ENCODE data around the gene DNAJC27. TPM values are rescaled to one million over a fixed set of nuclear protein-coding genes. Genes with fewer than 3 reads are reported as not detected.
A peak's percentile ranks its signal among the peaks of the same experiment; 100 is the strongest.

DNAJC27 gene
- total and polyA plus RNA-seq, 4 experiments from 2014 or later: 3.1 to 14.2 (median 8.5) TPM

DNA sequence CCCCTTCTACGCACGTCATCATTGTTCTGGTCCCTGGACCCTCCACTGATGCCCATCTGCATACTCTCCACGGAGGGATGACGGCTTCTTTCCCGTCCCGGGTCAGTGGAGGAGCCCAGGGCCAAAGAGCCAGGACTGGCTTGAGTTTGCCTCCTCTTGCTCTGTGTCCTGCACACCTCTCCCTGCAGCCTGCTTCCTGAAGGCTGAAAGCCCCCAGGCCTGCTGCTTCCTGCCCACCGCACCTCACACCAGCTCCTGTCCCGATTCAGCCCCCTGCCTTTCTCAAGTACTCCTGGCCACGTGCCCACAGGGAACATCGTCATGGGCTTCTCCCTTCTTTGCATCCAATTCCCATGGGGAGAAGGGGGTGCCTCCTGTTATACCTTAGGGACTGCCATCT is 58.8 kb downstream of the DNAJC27 start:
- Histone ChIP-seq H3K36me3 (ENCODE audit: insufficient read depth, low read length) (no peaks in the 10 kb centered on the region), H3K9me3 (ENCODE audit: control insufficient read depth in 1 of 2, low read length in 2 of 2) (no peaks in the 10 kb centered on the region), H3K4me3 (ENCODE audit: low read length in 2 of 2) (no peak overlapping the region), H3K27ac (ENCODE audit: low read depth, low read length) (no peak overlapping the region), H3K27me3 (ENCODE audit: insufficient read depth, low read length) (no peaks in the 10 kb centered on the region), H3K4me1 (ENCODE audit: insufficient read depth, low read length) (peaks cover 15% of the 10 kb centered on the region)
- DNase-seq: no peak
- POLR2A ChIA-PET (ENCODE audit: partially characterized antibody): no interaction called here
- peaks cover 18 to 37% (median 29%) of the 10 kb centered on the region in 4 donors for H3K4me1 Mint-ChIP-seq
- H3K9me3 Mint-ChIP-seq: peaks cover 0 to 6% (median 0%) of the 10 kb centered on the region in 8 donors
- peaks cover 10 to 21% of the 10 kb centered on the region in 2 donors for H3K36me3 Mint-ChIP-seq
- H3K4me3 Mint-ChIP-seq: no peak overlapping the region
- CTCF ChIA-PET (ENCODE audit: partially characterized antibody): no interaction called here
- no peak overlapping the region for H3K27ac Mint-ChIP-seq
- no peaks in the 10 kb centered on the region for H3K27me3 Mint-ChIP-seq
- intact Hi-C loops (cut with micrococcal nuclease): no loop called here

DNA sequence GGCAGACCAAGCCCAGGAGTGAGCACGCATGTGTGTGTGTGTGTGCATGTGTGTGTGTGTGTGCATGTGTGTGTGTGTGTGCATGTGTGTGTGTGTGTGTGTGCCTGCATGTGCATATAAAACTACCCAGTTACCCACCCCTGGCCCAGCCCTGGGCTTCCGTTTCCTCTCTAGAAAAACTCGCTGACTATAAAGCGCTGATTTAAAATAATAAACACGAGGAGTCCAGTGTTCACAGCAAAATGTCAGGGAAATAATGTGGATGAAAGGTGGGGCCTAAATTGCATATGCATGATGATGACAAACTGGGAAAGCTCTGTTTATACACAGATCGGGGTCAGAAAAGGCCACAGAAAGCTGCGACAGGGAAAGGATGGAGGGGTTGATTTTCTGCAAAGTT is 59.2 kb downstream of the DNAJC27 start:
- no peak for DNase-seq
- Mint-ChIP-seq H3K27me3 (no peaks in the 10 kb centered on the region), H3K4me3 (no peak overlapping the region), H3K4me1 (peaks cover 15 to 33% (median 24%) of the 10 kb centered on the region in 4 donors), H3K36me3 (peaks cover 10 to 21% of the 10 kb centered on the region in 2 donors), H3K27ac (no peak overlapping the region), H3K9me3 (peaks cover 0 to 6% (median 0%) of the 10 kb centered on the region in 8 donors)
- CTCF ChIA-PET (ENCODE audit: partially characterized antibody): no interaction called here
- no peaks in the 10 kb centered on the region for H3K27me3 ChIP-seq (ENCODE audit: insufficient read depth, low read length)
- no peak overlapping the region for H3K27ac ChIP-seq (ENCODE audit: low read depth, low read length)
- H3K4me1 ChIP-seq (ENCODE audit: insufficient read depth, low read length): peaks cover 10% of the 10 kb centered on the region
- POLR2A ChIA-PET (ENCODE audit: partially characterized antibody): no interaction called here
- H3K4me3 ChIP-seq (ENCODE audit: low read length in 2 of 2): no peak overlapping the region
- no peaks in the 10 kb centered on the region for H3K36me3 ChIP-seq (ENCODE audit: insufficient read depth, low read length)
- H3K9me3 ChIP-seq (ENCODE audit: control insufficient read depth in 1 of 2, low read length in 2 of 2): no peaks in the 10 kb centered on the region
- intact Hi-C loops (cut with micrococcal nuclease): no loop called here

DNA sequence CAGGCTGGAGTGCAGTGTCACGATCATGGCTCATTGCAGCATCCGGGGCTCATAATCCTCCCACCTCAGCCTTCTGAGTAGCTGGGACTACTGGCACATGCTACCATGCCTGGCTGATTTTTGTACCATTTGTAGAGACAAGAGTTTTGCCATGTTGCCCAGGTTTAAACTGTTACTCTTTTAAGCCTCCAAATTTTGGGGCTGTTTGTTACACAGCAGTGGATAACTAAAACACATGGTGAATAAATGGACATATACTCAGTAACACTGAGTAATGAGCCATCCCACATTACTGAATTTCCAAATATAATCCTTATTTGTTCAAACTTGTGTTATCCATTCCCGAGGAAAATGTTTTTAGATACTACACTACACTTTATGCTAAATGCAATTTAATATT is 61.5 kb downstream of the DNAJC27 start:
- intact Hi-C loops (cut with micrococcal nuclease): no loop called here
- Mint-ChIP-seq H3K36me3 (peaks cover 10 to 21% of the 10 kb centered on the region in 2 donors), H3K4me3 (no peak overlapping the region), H3K27ac (no peak overlapping the region), H3K9me3 (peaks cover 0 to 6% (median 0%) of the 10 kb centered on the region in 8 donors), H3K27me3 (no peaks in the 10 kb centered on the region), H3K4me1 (peaks cover 7 to 26% (median 18%) of the 10 kb centered on the region in 4 donors)
- H3K4me1 ChIP-seq (ENCODE audit: insufficient read depth, low read length): no peaks in the 10 kb centered on the region
- no peaks in the 10 kb centered on the region for H3K9me3 ChIP-seq (ENCODE audit: control insufficient read depth in 1 of 2, low read length in 2 of 2)
- H3K27ac ChIP-seq (ENCODE audit: low read depth, low read length): no peak overlapping the region
- H3K27me3 ChIP-seq (ENCODE audit: insufficient read depth, low read length): no peaks in the 10 kb centered on the region
- no peaks in the 10 kb centered on the region for H3K36me3 ChIP-seq (ENCODE audit: insufficient read depth, low read length)
- no peak for DNase-seq
- ChIA-PET CTCF (ENCODE audit: partially characterized antibody) (no interaction called here), POLR2A (ENCODE audit: partially characterized antibody) (no interaction called here)
- no peak overlapping the region for H3K4me3 ChIP-seq (ENCODE audit: low read length in 2 of 2)

DNA sequence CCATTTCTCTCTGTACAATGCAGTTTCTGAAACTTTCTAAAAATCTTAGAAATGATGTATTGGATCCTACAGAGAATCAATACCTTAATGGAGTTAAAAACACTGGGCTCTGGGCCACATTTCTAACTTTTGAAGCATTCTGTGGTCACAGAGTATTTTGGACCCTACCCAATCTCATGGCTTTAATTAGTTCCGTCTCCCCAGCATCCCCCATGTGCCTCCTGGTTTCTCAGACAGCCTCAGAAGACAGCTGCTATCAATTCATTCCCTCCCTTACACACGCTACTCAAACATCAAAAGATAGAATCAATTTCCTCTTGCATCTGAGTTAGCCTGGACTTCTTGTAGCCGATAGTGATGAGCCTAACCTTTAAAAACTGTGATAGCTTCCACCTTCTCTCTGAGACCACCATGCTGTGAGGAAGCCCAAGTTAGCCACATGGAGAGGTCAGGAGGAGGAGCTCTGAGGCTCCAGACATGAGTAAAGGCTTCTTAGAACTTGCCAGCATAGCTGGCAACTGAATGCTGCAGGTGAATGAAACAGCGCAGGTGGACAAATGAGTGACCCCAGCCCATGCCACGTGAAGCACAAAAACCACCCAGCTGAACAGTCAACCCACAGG is 62.1 kb downstream of the DNAJC27 start:
- no peak for DNase-seq
- H3K4me1 Mint-ChIP-seq: peaks cover 9 to 21% (median 16%) of the 10 kb centered on the region in 4 donors
- Histone ChIP-seq H3K4me1 (ENCODE audit: insufficient read depth, low read length) (no peaks in the 10 kb centered on the region), H3K36me3 (ENCODE audit: insufficient read depth, low read length) (no peaks in the 10 kb centered on the region), H3K27ac (ENCODE audit: low read depth, low read length) (no peak overlapping the region), H3K4me3 (ENCODE audit: low read length in 2 of 2) (no peak overlapping the region), H3K9me3 (ENCODE audit: control insufficient read depth in 1 of 2, low read length in 2 of 2) (no peaks in the 10 kb centered on the region), H3K27me3 (ENCODE audit: insufficient read depth, low read length) (no peaks in the 10 kb centered on the region)
- H3K9me3 Mint-ChIP-seq: peaks cover 0 to 6% (median 0%) of the 10 kb centered on the region in 8 donors
- CTCF ChIA-PET (ENCODE audit: partially characterized antibody): no interaction called here
- H3K27ac Mint-ChIP-seq: no peak overlapping the region
- H3K27me3 Mint-ChIP-seq: no peaks in the 10 kb centered on the region
- peaks cover 10 to 21% of the 10 kb centered on the region in 2 donors for H3K36me3 Mint-ChIP-seq
- intact Hi-C loops (cut with micrococcal nuclease): no loop called here
- POLR2A ChIA-PET (ENCODE audit: partially characterized antibody): no interaction called here
- H3K4me3 Mint-ChIP-seq: no peak overlapping the region

DNA sequence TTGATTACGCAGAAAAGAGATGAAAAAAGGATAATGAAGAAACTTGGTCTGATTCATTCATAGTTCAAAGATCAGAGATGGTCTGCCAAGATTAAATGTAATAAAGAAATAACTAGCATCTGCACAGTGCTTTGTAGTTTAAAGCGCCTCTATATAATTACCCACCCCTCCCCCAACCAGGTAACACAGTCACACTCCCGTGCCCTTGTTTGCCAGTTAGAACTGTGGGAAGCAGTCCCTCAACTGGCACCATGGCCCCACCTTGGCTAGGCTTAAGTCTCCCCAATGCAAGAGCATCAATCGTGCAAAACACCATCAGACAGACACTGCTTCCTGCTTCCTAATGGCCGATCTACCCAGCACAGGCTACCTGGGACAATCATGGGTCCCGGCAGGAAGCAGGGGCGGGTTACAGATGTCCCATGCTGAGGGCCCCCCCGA is 63.3 kb downstream of the DNAJC27 start:
- intact Hi-C loops (cut with micrococcal nuclease): no loop called here
- no peaks in the 10 kb centered on the region for H3K9me3 ChIP-seq (ENCODE audit: control insufficient read depth in 1 of 2, low read length in 2 of 2)
- no peaks in the 10 kb centered on the region for H3K27me3 Mint-ChIP-seq
- no peak overlapping the region for H3K4me3 ChIP-seq (ENCODE audit: low read length in 2 of 2)
- H3K9me3 Mint-ChIP-seq: peaks cover 0 to 6% (median 0%) of the 10 kb centered on the region in 8 donors
- ChIA-PET POLR2A (ENCODE audit: partially characterized antibody) (no interaction called here), CTCF (ENCODE audit: partially characterized antibody) (no interaction called here)
- H3K36me3 ChIP-seq (ENCODE audit: insufficient read depth, low read length): no peaks in the 10 kb centered on the region
- H3K4me1 ChIP-seq (ENCODE audit: insufficient read depth, low read length): no peaks in the 10 kb centered on the region
- DNase-seq: no peak
- H3K27me3 ChIP-seq (ENCODE audit: insufficient read depth, low read length): no peaks in the 10 kb centered on the region
- no peak overlapping the region for H3K4me3 Mint-ChIP-seq
- no peak overlapping the region for H3K27ac ChIP-seq (ENCODE audit: low read depth, low read length)
- H3K4me1 Mint-ChIP-seq: peaks cover 9 to 22% (median 16%) of the 10 kb centered on the region in 4 donors
- peaks cover 13 to 25% of the 10 kb centered on the region in 2 donors for H3K36me3 Mint-ChIP-seq
- no peak overlapping the region for H3K27ac Mint-ChIP-seq

DNA sequence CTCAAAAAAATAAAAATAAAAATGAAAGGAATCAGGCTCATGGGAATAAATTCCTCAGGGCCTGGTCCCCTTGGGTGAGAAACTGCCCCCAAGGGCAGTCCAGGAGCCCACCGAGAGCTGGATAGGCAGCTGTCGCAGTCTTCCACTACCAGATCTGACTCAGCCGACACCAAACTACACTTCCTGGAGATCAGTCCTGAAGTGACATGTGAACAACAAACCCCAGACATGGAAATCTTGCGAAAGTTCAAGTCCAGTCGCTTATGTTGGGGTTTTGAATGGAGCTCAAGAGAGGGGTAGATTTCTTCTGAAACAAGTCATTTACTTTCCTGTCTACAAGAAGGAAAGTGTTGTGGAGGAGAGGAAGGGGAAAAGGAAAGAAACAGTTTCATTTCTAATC is 64.6 kb downstream of the DNAJC27 start:
- no peaks in the 10 kb centered on the region for H3K27me3 ChIP-seq (ENCODE audit: insufficient read depth, low read length)
- peaks cover 9 to 22% (median 14%) of the 10 kb centered on the region in 4 donors for H3K4me1 Mint-ChIP-seq
- CTCF ChIA-PET (ENCODE audit: partially characterized antibody): no interaction called here
- no peaks in the 10 kb centered on the region for H3K4me1 ChIP-seq (ENCODE audit: insufficient read depth, low read length)
- DNase-seq: no peak
- intact Hi-C loops (cut with micrococcal nuclease): no loop called here
- H3K36me3 ChIP-seq (ENCODE audit: insufficient read depth, low read length): no peaks in the 10 kb centered on the region
- H3K9me3 Mint-ChIP-seq: peaks cover 0 to 6% (median 0%) of the 10 kb centered on the region in 8 donors
- H3K4me3 ChIP-seq (ENCODE audit: low read length in 2 of 2): no peak overlapping the region
- H3K9me3 ChIP-seq (ENCODE audit: control insufficient read depth in 1 of 2, low read length in 2 of 2): no peaks in the 10 kb centered on the region
- no peaks in the 10 kb centered on the region for H3K27me3 Mint-ChIP-seq
- no peak overlapping the region for H3K4me3 Mint-ChIP-seq
- POLR2A ChIA-PET (ENCODE audit: partially characterized antibody): no interaction called here
- H3K27ac Mint-ChIP-seq: peak overlapping the region in 1 of 7 donors; percentile 73
- no peak overlapping the region for H3K27ac ChIP-seq (ENCODE audit: low read depth, low read length)
- H3K36me3 Mint-ChIP-seq: peaks cover 19 to 31% of the 10 kb centered on the region in 2 donors

DNA sequence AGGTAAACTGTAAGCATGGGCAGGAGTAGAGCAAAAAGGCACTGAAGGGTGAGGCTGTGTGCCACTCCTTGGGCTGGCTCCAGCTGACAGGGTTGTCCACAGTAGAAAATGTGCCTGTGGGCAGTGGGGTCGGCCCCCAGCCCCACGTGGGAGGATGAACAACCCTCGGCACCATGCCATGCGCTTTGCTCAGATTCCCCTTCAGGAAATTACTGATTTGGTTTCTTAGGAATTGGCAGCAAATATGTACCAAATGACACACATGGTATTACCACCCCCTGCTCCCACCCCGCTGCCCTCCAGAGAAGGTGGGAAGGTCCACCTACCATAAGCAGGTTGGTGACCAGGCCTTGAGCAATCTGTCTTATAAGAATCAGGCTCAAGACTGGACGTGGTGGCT is 65.3 kb downstream of the DNAJC27 start:
- Mint-ChIP-seq H3K4me1 (peaks cover 8 to 20% (median 11%) of the 10 kb centered on the region in 4 donors), H3K27ac (no peak overlapping the region), H3K27me3 (no peaks in the 10 kb centered on the region), H3K9me3 (peaks cover 0 to 6% (median 0%) of the 10 kb centered on the region in 8 donors), H3K36me3 (peaks cover 16 to 30% of the 10 kb centered on the region in 2 donors), H3K4me3 (peak overlapping the region in 1 of 8 donors; percentile 6)
- Histone ChIP-seq H3K27ac (ENCODE audit: low read depth, low read length) (no peak overlapping the region), H3K4me3 (ENCODE audit: low read length in 2 of 2) (no peak overlapping the region), H3K9me3 (ENCODE audit: control insufficient read depth in 1 of 2, low read length in 2 of 2) (no peaks in the 10 kb centered on the region), H3K27me3 (ENCODE audit: insufficient read depth, low read length) (no peaks in the 10 kb centered on the region), H3K36me3 (ENCODE audit: insufficient read depth, low read length) (no peaks in the 10 kb centered on the region), H3K4me1 (ENCODE audit: insufficient read depth, low read length) (no peaks in the 10 kb centered on the region)
- DNase-seq: no peak
- POLR2A ChIA-PET (ENCODE audit: partially characterized antibody): no interaction called here
- intact Hi-C loops (cut with micrococcal nuclease): no loop called here
- CTCF ChIA-PET (ENCODE audit: partially characterized antibody): no interaction called here

All from CD4-positive, alpha-beta memory T cell (primary cell).